Mammary epithelial cell (primary cell): ENCODE results near the gene ORC6.

Experiments used
- CTCF ChIP-seq, 2 donors: IDR thresholded peaks in 1 of 2; conservative IDR thresholded peaks in 1 of 2; 2 replicates each; pipeline ENCODE4 v1.5.1; 2011 to 2012; ENCODE audit warnings: inconsistent platforms in 2 of 2, low read length in 2 of 2, mild to moderate bottlenecking in 2 of 2, control low read depth in 1 of 2, low read depth in 1 of 2; ENCODE audit not compliant: insufficient read depth in 1 of 2; ENCODE audit errors: extremely low read depth in 1 of 2
- EZH2 ChIP-seq: IDR thresholded peaks from 2 replicates; pipeline ENCODE4 v1.6.1; 2012; ENCODE audit warnings: low read length, inconsistent platforms, borderline replicate concordance

GRCh38 chr16:46711106-46712058, 21.9 kb downstream of the ORC6 start:
- TF ChIP-seq CTCF (conservative IDR thresholded peaks at IDR 0.05 in 1 of 2, IDR thresholded peaks at IDR 0.05 in 1 of 2; ENCODE audit: extremely low read depth in 1 of 2, insufficient read depth in 1 of 2, low read depth in 1 of 2, low read length in 2 of 2) (no peak), EZH2 (no peak)
